ENCODE results near the gene TTBK1. TPM values are rescaled to one million over a fixed set of nuclear protein-coding genes. Genes with fewer than 3 reads are reported as not detected.

Gene TTBK1
- total and polyA plus RNA-seq, 10 of the 15 experiments (the other 5 are each of a cell fraction or from before 2014, with no cell fraction given) = 0.05 to 0.27 TPM; not detected in 8

- TF ChIP-seq, protein P1, sequence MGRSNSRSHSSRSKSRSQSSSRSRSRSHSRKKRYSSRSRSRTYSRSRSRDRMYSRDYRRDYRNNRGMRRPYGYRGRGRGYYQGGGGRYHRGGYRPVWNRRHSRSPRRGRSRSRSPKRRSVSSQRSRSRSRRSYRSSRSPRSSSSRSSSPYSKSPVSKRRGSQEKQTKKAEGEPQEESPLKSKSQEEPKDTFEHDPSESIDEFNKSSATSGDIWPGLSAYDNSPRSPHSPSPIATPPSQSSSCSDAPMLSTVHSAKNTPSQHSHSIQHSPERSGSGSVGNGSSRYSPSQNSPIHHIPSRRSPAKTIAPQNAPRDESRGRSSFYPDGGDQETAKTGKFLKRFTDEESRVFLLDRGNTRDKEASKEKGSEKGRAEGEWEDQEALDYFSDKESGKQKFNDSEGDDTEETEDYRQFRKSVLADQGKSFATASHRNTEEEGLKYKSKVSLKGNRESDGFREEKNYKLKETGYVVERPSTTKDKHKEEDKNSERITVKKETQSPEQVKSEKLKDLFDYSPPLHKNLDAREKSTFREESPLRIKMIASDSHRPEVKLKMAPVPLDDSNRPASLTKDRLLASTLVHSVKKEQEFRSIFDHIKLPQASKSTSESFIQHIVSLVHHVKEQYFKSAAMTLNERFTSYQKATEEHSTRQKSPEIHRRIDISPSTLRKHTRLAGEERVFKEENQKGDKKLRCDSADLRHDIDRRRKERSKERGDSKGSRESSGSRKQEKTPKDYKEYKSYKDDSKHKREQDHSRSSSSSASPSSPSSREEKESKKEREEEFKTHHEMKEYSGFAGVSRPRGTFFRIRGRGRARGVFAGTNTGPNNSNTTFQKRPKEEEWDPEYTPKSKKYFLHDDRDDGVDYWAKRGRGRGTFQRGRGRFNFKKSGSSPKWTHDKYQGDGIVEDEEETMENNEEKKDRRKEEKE (IDR thresholded peaks at IDR 0.05) = no peak
- TF ChIP-seq RAD21 (IDR thresholded peaks at IDR 0.05; ENCODE audit: insufficient read depth, low read depth, low read length) = no peak
- no peak for TF ChIP-seq JUNB (IDR thresholded peaks at IDR 0.05)
- no peak for TF ChIP-seq MYC (IDR thresholded peaks at IDR 0.05; ENCODE audit: insufficient read depth, insufficient read length, insufficient replicate concordance, low read length, severe bottlenecking)
- TF ChIP-seq KDM1A (IDR thresholded peaks at IDR 0.05; ENCODE audit: borderline replicate concordance) = no peak
- no peak for TF ChIP-seq BRCA1 (IDR thresholded peaks at IDR 0.05; ENCODE audit: low read depth, low read length)
Measured at GRCh38 chr6:43268355-43268700, 25.0 kb downstream of the TTBK1 start (continued).

- CTCF ChIA-PET = interaction anchor here (0.7 to 3.2 kb wide), 12 partner anchors 40 to 238 kb away, joined by 3 to 15 read pairs (median 3); partner anchors contain the start of gene CRIP3
- Histone ChIP-seq H3K4me1 (ENCODE audit: control insufficient read depth, insufficient read depth, low read length) (peaks cover 19% of the 10 kb centered on the region), H3K27me3 (replicated peaks in 1 of 2; ENCODE audit: control insufficient read depth in 2 of 2, insufficient read depth in 2 of 2, low read length in 1 of 2) (no peaks in the 10 kb centered on the region), H3K27ac (ENCODE audit: control insufficient read depth, insufficient read depth) (no peak overlapping the region), H3K4me3 (no peak overlapping the region), H4K20me1 (ENCODE audit: control insufficient read depth, insufficient read depth) (no peaks in the 10 kb centered on the region), H3K9me3 (replicated peaks; ENCODE audit: control insufficient read depth, insufficient read depth, low read length) (no peaks in the 10 kb centered on the region), H3K79me2 (ENCODE audit: control insufficient read depth, insufficient read depth, low read length) (no peaks in the 10 kb centered on the region), H3K36me3 (ENCODE audit: control insufficient read depth in 2 of 2, insufficient read depth in 2 of 2, low read length in 1 of 2) (no peaks in the 10 kb centered on the region), H3K4me2 (ENCODE audit: control insufficient read depth, insufficient read depth) (peak overlapping the region; percentile 85; the same call in 1 of the 2 replicates), H2AFZ (ENCODE audit: control insufficient read depth, low read depth, low read length) (peak overlapping the region; percentile 69; the same call in 1 of the 2 replicates), H3K9ac (ENCODE audit: control insufficient read depth, insufficient read depth, low read length) (no peak overlapping the region)
- intact Hi-C loops (cut with micrococcal nuclease; ENCODE audit: unreplicated experiment) (no loop called here), in situ Hi-C loops (cut with MboI) (no loop called here)
- ATAC-seq (no peak), DNase-seq (ENCODE audit: low read depth, low spot score) (no peak), FAIRE-seq (no peak)
- RAD21 ChIA-PET (ENCODE audit: unreplicated experiment) = interaction anchor here (1.0 to 2.1 kb wide), 8 partner anchors 73 to 241 kb away, joined by 3 to 9 read pairs (median 4); partner anchors contain the start of gene ZNF318
- SMC1A ChIA-PET (ENCODE audit: uncharacterized antibody, unreplicated experiment) = interaction anchor here (0.7 to 2.5 kb wide), 15 partner anchors 8 to 305 kb away, joined by 3 to 10 read pairs (median 4); partner anchors contain the start of gene CRIP3
- no TSS peak for BruUV-seq (replicated peaks)
- POLR2A ChIA-PET = interaction anchor here (0.5 to 1.6 kb wide), 4 partner anchors 54 to 101 kb away, joined by 3 to 6 read pairs (median 4); partner anchors contain the start of gene ZNF318
- TF ChIP-seq MTA3 (IDR thresholded peaks at IDR 0.05; ENCODE audit: borderline replicate concordance, low read length) = no peak
- TF ChIP-seq ZBED1 (IDR thresholded peaks at IDR 0.05; ENCODE audit: borderline replicate concordance) = no peak
- TF ChIP-seq ZZZ3 (IDR thresholded peaks at IDR 0.05; ENCODE audit: control insufficient read depth, insufficient read length, low read depth) = no peak
- TF ChIP-seq FOS (IDR thresholded peaks at IDR 0.05; ENCODE audit: borderline replicate concordance, extremely low read depth, insufficient read length) = no peak
- TF ChIP-seq ZNF207 (IDR thresholded peaks at IDR 0.05; ENCODE audit: borderline replicate concordance) = no peak
- TF ChIP-seq CBFB (IDR thresholded peaks at IDR 0.05; ENCODE audit: low read depth) = no peak
- no peak for TF ChIP-seq IKZF1 (conservative IDR thresholded peaks at IDR 0.05)
- TF ChIP-seq ATF3 (IDR thresholded peaks at IDR 0.05; ENCODE audit: borderline replicate concordance, extremely low read depth, low read depth, low read length) = no peak
- TF ChIP-seq EGR1 (IDR thresholded peaks at IDR 0.05; ENCODE audit: borderline replicate concordance in 1 of 2, low read depth in 2 of 2, low read length in 2 of 2) = no peak
- TF ChIP-seq SUZ12 (IDR thresholded peaks at IDR 0.05; ENCODE audit: unreplicated experiment) = no peak
- TF ChIP-seq, protein P2, sequence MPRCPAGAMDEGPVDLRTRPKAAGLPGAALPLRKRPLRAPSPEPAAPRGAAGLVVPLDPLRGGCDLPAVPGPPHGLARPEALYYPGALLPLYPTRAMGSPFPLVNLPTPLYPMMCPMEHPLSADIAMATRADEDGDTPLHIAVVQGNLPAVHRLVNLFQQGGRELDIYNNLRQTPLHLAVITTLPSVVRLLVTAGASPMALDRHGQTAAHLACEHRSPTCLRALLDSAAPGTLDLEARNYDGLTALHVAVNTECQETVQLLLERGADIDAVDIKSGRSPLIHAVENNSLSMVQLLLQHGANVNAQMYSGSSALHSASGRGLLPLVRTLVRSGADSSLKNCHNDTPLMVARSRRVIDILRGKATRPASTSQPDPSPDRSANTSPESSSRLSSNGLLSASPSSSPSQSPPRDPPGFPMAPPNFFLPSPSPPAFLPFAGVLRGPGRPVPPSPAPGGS (IDR thresholded peaks at IDR 0.05; ENCODE audit: borderline replicate concordance, insufficient read depth, low read depth, low read length, poor library complexity, severe bottlenecking) = no peak
- 82% methylated on average over 10 of the region's 10 CpGs for WGBS (ENCODE audit: insufficient coverage, insufficient replicate concordance, low lambda C conversion rate, missing lambda C conversion rate)
Measured at GRCh38 chr6:43268782-43269272, 25.5 kb downstream of the TTBK1 start.

All from GM12878 (cell line).